ENCODE measurements around the gene FGF7. TPM values are rescaled to one million over a fixed set of nuclear protein-coding genes. Genes with fewer than 3 reads are reported as not detected.

FGF7 gene
- total and polyA plus RNA-seq, 9 donors: 20.2 to 71.8 (median 45.3) TPM

GRCh38 chr15:49490966-49491365, 67.9 kb downstream of the FGF7 start:
- intact Hi-C loops (cut with DNase I): no loop called here
- no peaks in the 10 kb centered on the region for H3K27me3 ChIP-seq
- 37 to 99% (median 95%) methylated on average over 1 of the region's 1 CpG for WGBS, 3 donors

GRCh38 chr15:49492151-49492550, 69.1 kb downstream of the FGF7 start:
- WGBS, 3 donors: 84 to 90% (median 87%) methylated on average over 2 of the region's 2 CpGs
- Histone ChIP-seq H3K4me1 (ENCODE audit: insufficient read depth) (peaks cover 3% of the 10 kb centered on the region), H3K4me3 (no peak overlapping the region), H3K9me3 (no peaks in the 10 kb centered on the region), H3K27me3 (no peaks in the 10 kb centered on the region), H3K36me3 (no peaks in the 10 kb centered on the region), H3K27ac (no peak overlapping the region)
- TF ChIP-seq EP300 (IDR thresholded peaks at IDR 0.05) (no peak), POLR2A (IDR thresholded peaks at IDR 0.05) (no peak)
- intact Hi-C loops (cut with DNase I): no loop called here
- no peak for DNase-seq

More at GRCh38 chr15:49490966-49491365, 67.9 kb downstream of the FGF7 start:
- no peak for DNase-seq
- H3K27ac ChIP-seq: no peak overlapping the region
- TF ChIP-seq CTCF (IDR thresholded peaks at IDR 0.05) (no peak), EP300 (IDR thresholded peaks at IDR 0.05) (no peak), POLR2A (IDR thresholded peaks at IDR 0.05) (no peak)
- no peak overlapping the region for H3K4me3 ChIP-seq
- H3K4me1 ChIP-seq (ENCODE audit: insufficient read depth): peaks cover 3% of the 10 kb centered on the region
- H3K36me3 ChIP-seq: no peaks in the 10 kb centered on the region
- H3K9me3 ChIP-seq: no peaks in the 10 kb centered on the region

GRCh38 chr15:49492830-49493229, 69.8 kb downstream of the FGF7 start:
- Histone ChIP-seq H3K36me3 (no peaks in the 10 kb centered on the region), H3K4me1 (ENCODE audit: insufficient read depth) (peaks cover 3% of the 10 kb centered on the region), H3K4me3 (no peak overlapping the region), H3K27ac (no peak overlapping the region), H3K27me3 (no peaks in the 10 kb centered on the region), H3K9me3 (no peaks in the 10 kb centered on the region)
- TF ChIP-seq CTCF (IDR thresholded peaks at IDR 0.05) (no peak), POLR2A (IDR thresholded peaks at IDR 0.05) (no peak), EP300 (IDR thresholded peaks at IDR 0.05) (no peak)
- WGBS, 3 donors: 87 to 100% (median 94%) methylated on average over 1 of the region's 1 CpG
- no peak for DNase-seq
- intact Hi-C loops (cut with DNase I): no loop called here

GRCh38 chr15:49494842-49495241, 71.8 kb downstream of the FGF7 start:
- intact Hi-C loops (cut with DNase I): no loop called here
- no peak overlapping the region for H3K4me3 ChIP-seq
- 81 to 91% (median 86%) methylated on average over 1 of the region's 1 CpG for WGBS, 3 donors
- no peaks in the 10 kb centered on the region for H3K27me3 ChIP-seq
- H3K4me1 ChIP-seq (ENCODE audit: insufficient read depth): peaks cover 3% of the 10 kb centered on the region
- no peak overlapping the region for H3K27ac ChIP-seq
- no peaks in the 10 kb centered on the region for H3K36me3 ChIP-seq
- no peaks in the 10 kb centered on the region for H3K9me3 ChIP-seq
- TF ChIP-seq POLR2A (IDR thresholded peaks at IDR 0.05) (no peak), CTCF (IDR thresholded peaks at IDR 0.05) (no peak), EP300 (IDR thresholded peaks at IDR 0.05) (no peak)
- DNase-seq: no peak

GRCh38 chr15:49495993-49496753, 73.1 kb downstream of the FGF7 start:
- peaks cover 3% of the 10 kb centered on the region for H3K4me1 ChIP-seq (ENCODE audit: insufficient read depth)
- WGBS, 3 donors: 32 to 49% (median 37%) methylated on average over 3 of the region's 3 CpGs
- TF ChIP-seq CTCF (IDR thresholded peaks at IDR 0.05): no peak
- no peak for TF ChIP-seq POLR2A (IDR thresholded peaks at IDR 0.05)
- TF ChIP-seq EP300 (IDR thresholded peaks at IDR 0.05): no peak
- no peak overlapping the region for H3K27ac ChIP-seq
- intact Hi-C loops (cut with DNase I): no loop called here
- no peak overlapping the region for H3K4me3 ChIP-seq
- H3K27me3 ChIP-seq: no peaks in the 10 kb centered on the region
- H3K36me3 ChIP-seq: no peaks in the 10 kb centered on the region
- no peak for DNase-seq
- peaks cover 0 to 5% of the 10 kb centered on the region in 2 donors for H3K9me3 ChIP-seq
